ENCODE measurements around the gene DAZAP1.

Gene DAZAP1

DNA sequence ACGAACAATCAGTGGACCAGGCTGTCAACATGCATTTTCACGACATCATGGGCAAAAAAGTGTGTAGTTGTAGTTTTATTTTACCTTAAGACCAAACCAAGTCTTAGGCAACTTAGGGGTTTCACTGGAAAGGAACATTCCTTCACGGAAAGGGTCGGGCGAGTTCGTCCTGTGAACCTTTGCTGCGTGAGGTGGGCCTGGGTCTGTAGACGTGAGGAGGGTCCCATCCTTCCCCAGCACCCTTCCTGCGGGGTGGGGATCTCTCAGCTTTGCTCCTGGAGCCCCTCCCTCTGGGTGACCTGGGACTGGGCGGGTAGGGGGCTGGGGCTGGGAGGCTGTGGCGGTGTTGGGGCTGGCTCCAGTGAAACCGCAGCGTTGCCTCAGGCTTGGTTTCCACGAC is 18.5 kb downstream of the DAZAP1 start:
- in situ Hi-C loops (cut with MboI; ENCODE audit: low sequenced_read_pairs), result no loop called here
- no peak overlapping the region for H3K4me3 ChIP-seq
- no peaks in the 10 kb centered on the region for H3K9me3 ChIP-seq
- peaks cover 89% of the 10 kb centered on the region for H3K36me3 ChIP-seq (replicated peaks)
- H3K4me1 ChIP-seq, result no peaks in the 10 kb centered on the region
- no peaks in the 10 kb centered on the region for H3K27me3 ChIP-seq (ENCODE audit: low read depth)
- DNase-seq (ENCODE audit: low spot score in 2 of 2), result no peak

DNA sequence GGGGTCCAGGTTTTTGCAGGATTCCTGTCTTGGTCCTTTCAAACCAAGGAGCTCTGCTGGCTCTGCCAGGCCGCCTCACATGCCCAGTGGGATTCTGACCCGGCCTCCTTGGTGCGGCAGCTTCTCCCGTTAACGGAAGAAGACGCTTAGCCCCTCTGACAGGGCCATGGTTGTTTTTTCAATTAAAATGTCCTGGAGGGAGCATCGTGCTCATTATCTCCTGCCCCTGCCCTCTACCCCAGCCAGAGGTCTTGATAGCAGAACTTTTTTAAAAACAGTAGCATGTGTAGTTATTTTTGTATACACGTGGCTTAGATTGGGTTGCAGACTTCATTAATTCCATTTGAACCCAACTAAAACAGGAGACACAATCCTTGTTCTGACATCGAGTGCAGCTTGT is 19.4 kb downstream of the DAZAP1 start:
- no peaks in the 10 kb centered on the region for H3K4me1 ChIP-seq
- H3K36me3 ChIP-seq (replicated peaks), result peaks cover 89% of the 10 kb centered on the region
- no peak for DNase-seq (ENCODE audit: low spot score in 2 of 2)
- H3K4me3 ChIP-seq, result no peak overlapping the region
- H3K9me3 ChIP-seq, result no peaks in the 10 kb centered on the region
- no peaks in the 10 kb centered on the region for H3K27me3 ChIP-seq (ENCODE audit: low read depth)
- in situ Hi-C loops (cut with MboI; ENCODE audit: low sequenced_read_pairs), result no loop called here

DNA sequence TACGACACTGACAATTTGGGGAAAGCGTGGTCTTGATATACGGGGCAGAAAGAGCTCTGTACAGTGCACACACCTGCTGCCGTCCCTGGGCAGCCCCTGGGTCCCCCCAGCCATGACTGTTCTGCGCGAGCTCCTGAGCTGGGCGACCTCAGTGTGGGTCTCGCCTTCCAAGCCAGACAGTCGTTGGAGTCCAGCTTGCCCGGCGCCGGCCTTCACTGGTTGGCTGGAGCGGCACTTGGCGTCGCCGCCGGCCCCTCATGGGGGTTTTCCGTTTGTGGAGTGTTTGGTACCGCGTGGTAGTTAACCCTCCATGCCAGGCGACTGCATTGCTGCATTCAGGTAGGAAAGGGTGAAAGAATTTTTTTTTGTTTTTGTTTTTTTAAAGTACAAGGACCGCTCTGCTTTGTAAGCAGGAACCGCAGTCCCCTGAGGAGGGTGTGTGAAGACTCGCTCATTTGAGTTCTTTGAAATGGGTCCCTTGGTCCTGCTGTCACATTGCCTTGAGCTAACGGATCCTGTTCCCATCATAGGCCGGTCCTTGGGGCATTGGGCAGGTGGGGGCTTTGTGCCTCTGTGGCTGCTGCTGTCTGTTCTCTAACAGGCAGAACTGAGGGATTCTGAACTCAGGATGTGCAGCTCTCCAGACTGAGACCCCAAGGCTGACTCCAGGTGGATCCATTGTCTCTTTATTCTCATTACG is 20.0 kb downstream of the DAZAP1 start:
- H3K36me3 ChIP-seq (replicated peaks), result peaks cover 89% of the 10 kb centered on the region
- H3K27me3 ChIP-seq (ENCODE audit: low read depth), result no peaks in the 10 kb centered on the region
- no peak overlapping the region for H3K4me3 ChIP-seq
- no peaks in the 10 kb centered on the region for H3K9me3 ChIP-seq
- in situ Hi-C loops (cut with MboI; ENCODE audit: low sequenced_read_pairs), result no loop called here
- no peak for DNase-seq (ENCODE audit: low spot score in 2 of 2)
- no peaks in the 10 kb centered on the region for H3K4me1 ChIP-seq

DNA sequence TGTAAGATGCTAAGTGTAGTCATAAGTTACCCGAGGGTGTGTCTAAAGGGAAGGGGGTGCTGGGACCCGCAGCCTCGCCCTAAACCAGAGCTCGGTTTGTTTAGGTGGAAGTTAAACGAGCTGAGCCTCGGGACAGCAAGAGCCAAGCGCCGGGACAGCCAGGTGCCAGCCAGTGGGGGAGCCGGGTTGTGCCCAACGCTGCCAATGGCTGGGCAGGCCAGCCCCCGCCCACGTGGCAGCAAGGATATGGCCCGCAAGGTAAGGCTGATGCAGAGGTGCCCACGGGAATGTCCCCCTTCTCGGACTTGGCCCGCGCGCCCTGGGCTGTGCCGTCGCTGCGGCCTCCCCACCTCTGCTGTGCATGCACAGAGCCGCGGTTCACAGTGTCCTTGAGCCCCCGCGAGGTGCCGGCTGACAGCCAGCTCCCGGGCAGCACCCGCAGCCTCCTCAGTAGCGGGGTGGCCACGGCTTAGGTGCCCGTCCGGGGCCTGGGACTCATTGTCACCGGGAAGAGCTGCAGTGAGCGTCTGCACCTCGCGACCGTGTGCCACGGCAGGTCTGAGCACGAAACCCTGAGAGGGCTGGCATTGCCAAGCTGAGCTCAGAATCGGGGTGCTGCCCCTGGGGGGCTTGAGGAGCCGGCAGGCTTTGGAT is 21.5 kb downstream of the DAZAP1 start:
- H3K4me1 ChIP-seq, result no peaks in the 10 kb centered on the region
- no peaks in the 10 kb centered on the region for H3K27me3 ChIP-seq (ENCODE audit: low read depth)
- H3K9me3 ChIP-seq, result no peaks in the 10 kb centered on the region
- H3K36me3 ChIP-seq (replicated peaks), result peaks cover 89% of the 10 kb centered on the region
- no peak for DNase-seq (ENCODE audit: low spot score in 2 of 2)
- in situ Hi-C loops (cut with MboI; ENCODE audit: low sequenced_read_pairs), result no loop called here
- no peak overlapping the region for H3K4me3 ChIP-seq

DNA sequence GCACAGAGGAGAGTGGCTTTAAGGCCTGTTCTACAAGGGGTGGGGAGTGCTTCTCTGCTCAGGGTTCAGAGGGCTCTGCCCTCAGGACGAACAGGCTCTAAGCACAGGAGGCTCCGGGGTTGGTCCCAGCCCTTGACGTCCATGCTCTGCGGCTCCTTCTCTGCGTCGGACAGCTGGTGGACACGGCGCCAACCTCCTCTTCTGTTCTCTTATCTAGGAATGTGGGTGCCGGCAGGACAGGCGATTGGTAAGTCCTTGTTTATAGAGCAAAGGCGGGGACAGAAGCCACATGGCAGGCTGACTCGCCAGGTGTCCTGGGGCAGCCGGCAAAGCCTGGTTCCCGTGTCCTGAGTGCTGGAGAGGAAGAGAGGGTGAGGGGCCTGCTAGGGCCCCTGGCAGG is 22.4 kb downstream of the DAZAP1 start:
- Histone ChIP-seq H3K27me3 (ENCODE audit: low read depth) (no peaks in the 10 kb centered on the region), H3K4me1 (no peaks in the 10 kb centered on the region), H3K36me3 (replicated peaks) (peaks cover 91% of the 10 kb centered on the region), H3K9me3 (no peaks in the 10 kb centered on the region), H3K4me3 (no peak overlapping the region)
- in situ Hi-C loops (cut with MboI; ENCODE audit: low sequenced_read_pairs), result no loop called here
- DNase-seq (ENCODE audit: low spot score in 2 of 2), result no peak

DNA sequence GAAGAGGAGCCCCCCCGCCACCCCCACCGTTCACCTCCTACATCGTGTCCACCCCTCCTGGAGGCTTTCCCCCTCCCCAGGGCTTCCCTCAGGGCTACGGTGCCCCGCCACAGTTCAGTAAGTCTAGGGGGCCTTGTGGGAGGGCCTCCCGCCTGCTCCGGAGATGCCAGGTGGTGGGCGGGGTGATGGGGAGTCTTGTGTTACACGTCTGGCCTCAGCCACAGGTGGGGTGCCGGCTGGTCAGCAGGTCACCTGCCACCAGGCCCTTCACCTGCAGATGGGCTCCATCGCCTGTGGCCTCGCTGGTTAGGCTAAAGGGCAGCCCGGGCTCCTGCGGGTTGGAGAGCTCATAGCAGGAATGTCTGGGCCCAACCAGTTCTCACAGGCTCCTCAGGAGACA is 22.9 kb downstream of the DAZAP1 start:
- H3K9me3 ChIP-seq, result no peaks in the 10 kb centered on the region
- H3K4me1 ChIP-seq, result no peaks in the 10 kb centered on the region
- in situ Hi-C loops (cut with MboI; ENCODE audit: low sequenced_read_pairs), result no loop called here
- no peaks in the 10 kb centered on the region for H3K27me3 ChIP-seq (ENCODE audit: low read depth)
- peaks cover 87% of the 10 kb centered on the region for H3K36me3 ChIP-seq (replicated peaks)
- no peak for DNase-seq (ENCODE audit: low spot score in 2 of 2)
- no peak overlapping the region for H3K4me3 ChIP-seq

DNA sequence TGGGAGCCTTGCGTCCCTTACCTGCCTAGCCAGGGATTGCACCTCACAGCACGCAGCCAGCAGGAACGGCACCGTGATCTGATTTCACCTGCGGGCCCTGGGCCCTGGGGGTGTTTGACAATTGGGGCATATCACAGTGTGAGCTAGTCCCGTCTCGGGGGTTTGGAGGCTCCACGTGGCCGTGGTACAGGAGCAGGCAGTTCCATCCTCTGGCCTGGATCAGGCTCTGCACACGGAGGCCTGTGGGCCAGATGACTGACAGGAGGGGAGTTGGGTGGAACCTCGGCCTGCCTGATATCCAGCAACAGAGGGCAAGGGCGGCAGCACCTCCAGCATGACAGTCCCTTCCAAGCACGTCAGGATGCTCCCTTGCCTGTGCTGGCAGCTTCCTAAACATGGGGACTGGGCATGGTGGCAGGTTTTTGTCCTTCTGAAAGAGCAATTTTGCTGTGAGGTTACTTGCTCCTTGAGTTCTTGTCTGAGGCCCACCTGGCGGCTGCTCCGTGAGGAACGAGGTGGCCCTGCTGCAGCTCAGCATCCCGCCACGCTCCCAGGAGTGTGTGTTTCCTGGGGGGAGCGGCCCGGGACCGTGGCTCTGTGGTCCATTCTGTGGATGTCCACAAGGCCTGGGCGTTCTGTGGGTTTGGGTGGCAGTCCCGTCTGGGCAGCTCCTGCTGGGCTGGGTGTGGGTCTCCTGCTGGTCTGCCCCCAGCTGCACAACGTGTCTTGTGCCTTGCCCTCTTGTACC is 24.5 kb downstream of the DAZAP1 start:
- Histone ChIP-seq H3K9me3 (no peaks in the 10 kb centered on the region), H3K4me3 (no peak overlapping the region), H3K4me1 (no peaks in the 10 kb centered on the region), H3K36me3 (replicated peaks) (peaks cover 79% of the 10 kb centered on the region), H3K27me3 (ENCODE audit: low read depth) (no peaks in the 10 kb centered on the region)
- in situ Hi-C loops (cut with MboI; ENCODE audit: low sequenced_read_pairs), result no loop called here
- DNase-seq (ENCODE audit: low spot score in 2 of 2), result no peak

DNA sequence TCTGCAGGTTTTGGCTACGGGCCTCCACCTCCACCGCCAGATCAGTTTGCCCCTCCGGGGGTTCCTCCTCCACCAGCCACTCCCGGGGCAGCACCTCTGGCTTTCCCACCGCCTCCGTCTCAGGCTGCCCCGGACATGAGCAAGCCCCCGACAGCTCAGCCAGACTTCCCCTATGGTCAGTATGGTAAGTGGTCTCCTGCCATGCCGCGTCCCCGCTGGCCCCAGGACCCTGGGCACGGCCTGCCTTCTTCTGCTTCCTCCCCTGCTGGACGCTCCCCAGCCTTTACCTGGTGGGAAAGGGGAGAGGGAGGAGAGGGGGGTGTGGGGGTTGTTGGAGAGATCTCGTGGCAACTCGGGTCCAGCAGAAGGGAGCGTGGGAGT is 25.1 kb downstream of the DAZAP1 start:
- no peaks in the 10 kb centered on the region for H3K9me3 ChIP-seq
- no peak for DNase-seq (ENCODE audit: low spot score in 2 of 2)
- peaks cover 74% of the 10 kb centered on the region for H3K36me3 ChIP-seq (replicated peaks)
- in situ Hi-C loops (cut with MboI; ENCODE audit: low sequenced_read_pairs), result no loop called here
- no peak overlapping the region for H3K4me3 ChIP-seq
- no peaks in the 10 kb centered on the region for H3K4me1 ChIP-seq
- H3K27me3 ChIP-seq (ENCODE audit: low read depth), result no peaks in the 10 kb centered on the region

DNA sequence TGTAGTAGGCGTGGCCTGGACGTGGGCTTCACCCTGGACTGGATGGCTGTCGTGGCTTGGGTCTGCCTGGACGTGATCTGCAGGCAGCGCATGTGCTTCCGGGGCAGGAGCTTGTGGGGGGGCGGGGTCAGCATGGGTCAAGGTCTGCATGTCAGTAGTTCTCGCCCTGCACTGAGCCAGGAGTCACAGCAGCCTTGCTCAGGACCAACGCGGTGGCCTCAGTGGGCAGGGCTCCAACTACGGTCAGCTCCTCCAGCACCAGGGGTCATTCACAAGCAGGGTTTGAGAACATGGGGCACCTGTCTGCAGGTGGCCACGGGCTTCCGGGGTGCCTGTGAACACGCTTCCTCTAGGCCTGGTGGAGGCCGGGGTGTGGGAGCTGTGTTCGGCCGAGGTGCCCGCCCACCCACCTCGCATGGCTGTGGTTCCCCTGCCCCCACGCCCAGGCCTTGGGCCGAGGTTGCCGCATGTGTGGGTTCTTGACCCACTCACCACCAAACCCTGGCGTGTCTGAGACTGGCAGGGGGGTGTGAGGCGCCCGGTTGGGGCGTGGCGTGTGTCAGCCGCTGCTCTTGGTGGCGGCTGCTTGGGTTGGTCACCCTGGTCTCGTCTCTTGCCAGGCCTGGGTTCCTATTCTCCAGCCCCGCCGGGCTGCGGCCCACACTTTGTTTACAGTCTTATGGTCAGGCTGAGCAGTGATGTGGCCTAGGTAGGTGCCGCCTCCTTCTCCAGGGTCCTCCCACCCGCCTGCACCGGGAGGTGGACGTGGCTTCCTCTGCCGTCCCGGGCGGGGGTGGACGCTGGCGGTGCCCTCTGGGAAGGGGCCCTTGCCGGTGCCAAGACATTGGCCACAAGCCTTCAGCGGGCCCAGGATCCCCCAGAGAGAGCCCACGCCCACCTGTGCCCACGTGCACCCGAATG is 26.0 kb downstream of the DAZAP1 start:
- no peak for DNase-seq (ENCODE audit: low spot score in 2 of 2)
- Histone ChIP-seq H3K4me3 (no peak overlapping the region), H3K27me3 (ENCODE audit: low read depth) (no peaks in the 10 kb centered on the region), H3K9me3 (no peaks in the 10 kb centered on the region), H3K36me3 (replicated peaks) (peaks cover 68% of the 10 kb centered on the region), H3K4me1 (no peaks in the 10 kb centered on the region)
- in situ Hi-C loops (cut with MboI; ENCODE audit: low sequenced_read_pairs), result no loop called here

DNA sequence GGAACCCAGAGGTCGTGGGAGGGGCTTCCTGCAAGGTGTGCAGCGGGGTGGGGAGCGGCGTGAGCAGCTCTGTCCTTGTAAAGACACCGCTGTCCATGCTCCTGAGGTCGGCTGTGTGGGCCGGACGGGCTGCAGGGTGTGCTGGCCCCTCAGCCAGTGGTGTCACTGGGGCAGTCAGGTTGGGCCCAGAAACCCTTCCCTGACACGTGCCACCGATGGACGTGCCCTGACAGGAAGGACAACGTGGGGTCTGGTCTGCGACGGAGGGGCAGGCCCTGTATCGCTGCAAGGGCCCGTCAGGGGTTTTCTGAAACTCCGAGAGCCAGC is 26.6 kb downstream of the DAZAP1 start:
- no peaks in the 10 kb centered on the region for H3K4me1 ChIP-seq
- in situ Hi-C loops (cut with MboI; ENCODE audit: low sequenced_read_pairs), result no loop called here
- H3K9me3 ChIP-seq, result no peaks in the 10 kb centered on the region
- DNase-seq (ENCODE audit: low spot score in 2 of 2), result no peak
- H3K27me3 ChIP-seq (ENCODE audit: low read depth), result no peaks in the 10 kb centered on the region
- no peak overlapping the region for H3K4me3 ChIP-seq
- H3K36me3 ChIP-seq (replicated peaks), result peaks cover 68% of the 10 kb centered on the region

DNA sequence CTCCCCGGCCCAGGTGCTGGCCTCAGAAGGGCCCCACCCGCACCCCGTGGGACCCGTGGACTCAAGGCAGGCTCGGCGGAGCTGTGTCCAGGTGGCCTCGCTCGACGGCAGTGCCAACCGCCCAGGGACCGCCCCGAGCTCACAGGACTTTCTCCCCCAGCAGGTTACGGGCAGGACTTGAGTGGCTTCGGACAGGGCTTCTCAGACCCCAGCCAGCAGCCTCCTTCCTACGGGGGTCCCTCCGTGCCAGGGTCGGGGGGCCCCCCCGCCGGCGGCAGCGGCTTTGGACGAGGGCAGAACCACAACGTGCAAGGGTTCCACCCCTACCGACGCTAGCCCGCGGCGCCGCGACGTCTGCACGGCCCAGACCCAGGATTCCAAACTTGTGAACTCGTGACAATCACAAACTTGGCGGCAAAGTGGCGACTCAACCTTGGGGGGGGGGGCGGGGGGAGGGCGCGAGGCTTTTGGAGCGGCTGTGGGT is 27.2 kb downstream of the DAZAP1 start:
- Histone ChIP-seq H3K9me3 (no peaks in the 10 kb centered on the region), H3K4me3 (no peak overlapping the region), H3K27me3 (ENCODE audit: low read depth) (no peaks in the 10 kb centered on the region), H3K4me1 (no peaks in the 10 kb centered on the region), H3K36me3 (replicated peaks) (peaks cover 68% of the 10 kb centered on the region)
- DNase-seq (ENCODE audit: low spot score in 2 of 2), result no peak
- in situ Hi-C loops (cut with MboI; ENCODE audit: low sequenced_read_pairs), result no loop called here

DNA sequence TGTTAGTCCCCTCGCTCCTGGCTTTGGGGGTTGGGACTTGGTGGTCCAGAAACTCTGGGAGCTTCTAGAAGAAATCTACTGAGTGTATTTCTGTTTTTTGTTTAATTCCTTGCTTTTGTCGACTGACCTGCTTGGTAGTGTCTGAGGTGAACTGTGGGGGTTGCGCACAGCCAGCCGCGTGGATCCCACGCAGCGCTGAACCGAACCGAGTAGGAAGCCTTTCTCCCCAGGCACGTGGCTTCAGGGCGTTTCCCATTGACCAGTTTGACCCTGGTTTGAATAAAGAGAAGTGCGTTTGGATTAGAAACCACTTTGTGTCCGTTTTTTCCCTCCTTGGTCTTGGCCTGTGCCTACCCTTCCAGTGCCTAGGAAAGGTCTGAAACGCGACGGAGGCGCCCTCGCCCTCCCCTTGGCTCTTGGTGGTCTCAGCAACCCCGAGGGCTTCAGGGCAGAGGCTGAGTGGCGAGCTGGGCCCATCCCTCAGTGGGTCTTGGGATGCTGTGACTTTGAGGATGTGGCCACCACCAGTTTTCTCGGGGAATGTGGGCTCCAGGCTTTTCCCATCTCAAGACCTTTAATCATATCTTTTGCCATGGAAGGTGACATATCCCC is 28.1 kb downstream of the DAZAP1 start:
- DNase-seq (ENCODE audit: low spot score in 2 of 2), result no peak
- in situ Hi-C loops (cut with MboI; ENCODE audit: low sequenced_read_pairs), result no loop called here
- peaks cover 70% of the 10 kb centered on the region for H3K36me3 ChIP-seq (replicated peaks)
- H3K9me3 ChIP-seq, result no peaks in the 10 kb centered on the region
- H3K27me3 ChIP-seq (ENCODE audit: low read depth), result no peaks in the 10 kb centered on the region
- no peak overlapping the region for H3K4me3 ChIP-seq
- H3K4me1 ChIP-seq, result peaks cover 6% of the 10 kb centered on the region

DNA sequence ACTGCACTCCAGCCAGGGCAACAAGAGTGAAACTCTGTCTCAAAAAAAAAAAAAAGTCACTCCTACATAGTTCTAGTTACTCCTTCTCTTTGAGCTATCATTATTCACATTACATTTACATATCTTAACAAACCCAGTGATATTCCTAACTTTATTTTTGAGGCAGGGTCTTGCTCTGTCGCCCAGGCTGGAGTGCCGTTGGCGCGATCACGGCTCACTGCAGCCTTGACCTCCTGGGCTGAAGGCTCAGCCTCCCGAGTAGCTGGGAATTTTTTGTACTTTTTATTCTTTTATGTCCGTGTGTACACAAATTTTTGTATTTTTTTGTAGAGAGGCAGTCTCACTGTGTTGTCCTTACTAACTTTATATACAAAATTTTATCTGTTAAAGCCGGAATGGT is 30.2 kb downstream of the DAZAP1 start:
- Histone ChIP-seq H3K4me1 (peaks cover 9% of the 10 kb centered on the region), H3K9me3 (no peaks in the 10 kb centered on the region), H3K36me3 (replicated peaks) (peaks cover 70% of the 10 kb centered on the region), H3K27me3 (ENCODE audit: low read depth) (no peaks in the 10 kb centered on the region), H3K4me3 (peak overlapping the region; percentile 99)
- in situ Hi-C loops (cut with MboI; ENCODE audit: low sequenced_read_pairs), result no loop called here
- no peak for DNase-seq (ENCODE audit: low spot score in 2 of 2)
